ENCODE data around the gene GPR89B.

- TF ChIP-seq CTCF (optimal IDR thresholded peaks at IDR 0.05 in 1 of 3, IDR thresholded peaks at IDR 0.05 in 1 of 3, conservative IDR thresholded peaks at IDR 0.05 in 1 of 3; ENCODE audit: extremely low read depth in 1 of 3, insufficient read depth in 2 of 3, low read length in 3 of 3): no peak
- TF ChIP-seq EZH2 (IDR thresholded peaks at IDR 0.05; ENCODE audit: low read length): no peak
Observed at GRCh38 chr1:147919896-147920295, 8.3 kb upstream of the GPR89B start.

All from keratinocyte (primary cell).